Left ventricle myocardium inferior (tissue), 1 donor: ENCODE data around the gene B3GALT6. TPM values are rescaled to one million over a fixed set of nuclear protein-coding genes. Genes with fewer than 3 reads are reported as not detected.
A peak's percentile ranks its signal among the peaks of the same experiment; 100 is the strongest.

Experiments used
- DNase-seq: peaks from one replicate; pipeline ENCODE4 v3.0.0-alpha.2; 2020
- H3K27ac ChIP-seq: fragments of 200-600 bp; replicated peaks from 2 replicates; pipeline ENCODE4 v1.8.0; 2021
- H3K27me3 ChIP-seq: fragments of 200-600 bp; 2 replicates; pipeline ENCODE4 v1.8.0; 2021; ENCODE audit warnings: low read depth
- H3K36me3 ChIP-seq: fragments of 200-600 bp; 2 replicates; pipeline ENCODE4 v1.8.0; 2021
- H3K4me1 ChIP-seq: fragments of 200-600 bp; 2 replicates; pipeline ENCODE4 v1.8.0; 2021
- H3K4me3 ChIP-seq: fragments of 200-600 bp; 2 replicates; pipeline ENCODE4 v1.8.0; 2021; ENCODE audit warnings: mild to moderate bottlenecking, moderate library complexity
- H3K9me3 ChIP-seq: fragments of 200-600 bp; replicated peaks from 2 replicates; pipeline ENCODE4 v1.8.0; 2021
- CTCF ChIP-seq: fragments of 200-600 bp; IDR thresholded peaks from 2 replicates; pipeline ENCODE4 v1.8.0; 2021; ENCODE audit warnings: antibody characterized with exemption, mild to moderate bottlenecking, borderline replicate concordance
- intact Hi-C: fragments of 100-400 bp; cut with micrococcal nuclease; formaldehyde crosslinking; loops from one replicate; pipeline ENCODE4 v1.11.0; 2022
- total RNA-seq: library from RNA; stranded (reverse); fragmentation: NEBNext Ultra II Directional; extraction: Animal tissue kit (Norgen Biotek cat#: 25700); gene quantifications from one replicate; pipeline ENCODE4 v1.2.1, GENCODE V29; 2021
- donor health status: DM: no; HTN: yes; CAD: no; lungs with severe emphysema.

Gene B3GALT6
- total RNA-seq, 1 donor from 2014 or later, result 7.9 TPM

- TF ChIP-seq CTCF, result no peak
- no peak overlapping the region for H3K27ac ChIP-seq
- peaks cover 42% of the 10 kb centered on the region for H3K27me3 ChIP-seq
- H3K4me3 ChIP-seq, result no peak overlapping the region
- H3K9me3 ChIP-seq, result no peaks in the 10 kb centered on the region
- peak; percentile 12 for DNase-seq
- intact Hi-C loops, result no loop called here
- no peaks in the 10 kb centered on the region for H3K36me3 ChIP-seq
- H3K4me1 ChIP-seq, result peaks cover 47% of the 10 kb centered on the region
Observed at GRCh38 chr1:1208713-1209433, 23.2 kb upstream of the B3GALT6 start.

GRCh38 chr1:1210726-1211540 is 21.1 kb upstream of the B3GALT6 start:
- Histone ChIP-seq H3K36me3 (no peaks in the 10 kb centered on the region), H3K4me1 (peaks cover 64% of the 10 kb centered on the region), H3K27me3 (peaks cover 28% of the 10 kb centered on the region), H3K4me3 (no peak overlapping the region), H3K9me3 (no peaks in the 10 kb centered on the region), H3K27ac (no peak overlapping the region)
- DNase-seq, result peak; percentile 9
- TF ChIP-seq CTCF, result no peak
- intact Hi-C loops, result no loop called here

- TF ChIP-seq CTCF, result no peak
- intact Hi-C loops, result no loop called here
- H3K36me3 ChIP-seq, result peaks cover 6% of the 10 kb centered on the region
- peak overlapping the region; percentile 61 for H3K4me3 ChIP-seq
- no peaks in the 10 kb centered on the region for H3K9me3 ChIP-seq
- peak; percentile 11 for DNase-seq
- H3K27me3 ChIP-seq, result peaks cover 20% of the 10 kb centered on the region
- peak overlapping the region; percentile 80 for H3K27ac ChIP-seq
- peaks cover 64% of the 10 kb centered on the region for H3K4me1 ChIP-seq
Observed at GRCh38 chr1:1211541-1212441, 20.2 kb upstream of the B3GALT6 start.

GRCh38 chr1:1212780-1213344 is 19.2 kb upstream of the B3GALT6 start:
- no peaks in the 10 kb centered on the region for H3K9me3 ChIP-seq
- TF ChIP-seq CTCF, result no peak
- peak overlapping the region; percentile 80 for H3K27ac ChIP-seq
- DNase-seq, result peak; percentile 50
- peaks cover 17% of the 10 kb centered on the region for H3K36me3 ChIP-seq
- peaks cover 9% of the 10 kb centered on the region for H3K27me3 ChIP-seq
- intact Hi-C loops, result no loop called here
- peaks cover 72% of the 10 kb centered on the region for H3K4me1 ChIP-seq
- H3K4me3 ChIP-seq, result peak overlapping the region; percentile 61
